Naive thymus-derived CD4-positive, alpha-beta T cell (primary cell): ENCODE data around the gene FZD2. TPM values are rescaled to one million over a fixed set of nuclear protein-coding genes. Genes with fewer than 3 reads are reported as not detected.

Experiments
- ATAC-seq: fragments of 150-1000 bp; cut with Tn5 transposase; 2 replicates; pipeline ENCODE4 v1.10.0; 2021; ENCODE audit warnings: mild to moderate bottlenecking, moderate library complexity
- CTCF ChIA-PET: fragments of 350-600 bp; sonication (Branson Sonifier 250); formaldehyde crosslinking; loops from one replicate; lab custom pipeline; 2021; ENCODE audit warnings: antibody characterized with exemption; lab: Charles Lee
- POLR2A ChIA-PET: fragments of 350-600 bp; sonication (Branson Sonifier 250); formaldehyde crosslinking; loops from one replicate; lab custom pipeline; 2021; ENCODE audit warnings: antibody characterized with exemption, inconsistent platforms; lab: Charles Lee
- DNase-seq, 9 donors: peaks; one replicate each; pipeline versions ENCODE4 v3.0.0 to v3.0.0-alpha.2; 2020 to 2022; ENCODE audit warnings: mixed read lengths in 1 of 9
- H3K27ac ChIP-seq: one replicate; pipeline ENCODE4 v1.7.0; 2013; ENCODE audit warnings: mild to moderate bottlenecking, low read depth, low read length, moderate library complexity
- H3K27me3 ChIP-seq, 2 donors: one replicate each; pipeline ENCODE4 v1.7.0; 2013; ENCODE audit warnings: low read length in 2 of 2, mild to moderate bottlenecking in 2 of 2, moderate library complexity in 2 of 2; ENCODE audit not compliant: control insufficient read depth in 2 of 2, insufficient read depth in 2 of 2
- H3K36me3 ChIP-seq, 3 experiments: 1 replicate in 2 of 3; 2 replicates in 1 of 3; pipeline ENCODE4 v1.7.0; 2013; ENCODE audit warnings: low read length in 3 of 3, mild to moderate bottlenecking in 3 of 3, moderate library complexity in 1 of 3; ENCODE audit not compliant: insufficient read depth in 3 of 3, control insufficient read depth in 2 of 3
- H3K4me1 ChIP-seq, 2 donors: one replicate each; pipeline ENCODE4 v1.7.0; 2013; ENCODE audit warnings: low read length in 2 of 2, mild to moderate bottlenecking in 2 of 2, moderate library complexity in 1 of 2; ENCODE audit not compliant: control insufficient read depth in 2 of 2, insufficient read depth in 2 of 2
- H3K4me3 ChIP-seq: 2 replicates; pipeline ENCODE4 v1.7.0; 2013; ENCODE audit warnings: mild to moderate bottlenecking, low read length
- H3K9me3 ChIP-seq, 3 experiments: 1 replicate in 2 of 3; 2 replicates in 1 of 3; pipeline ENCODE4 v1.7.0; 2013; ENCODE audit warnings: low read length in 3 of 3; ENCODE audit not compliant: control insufficient read depth in 2 of 3
- H3K27ac Mint-ChIP-seq, 9 donors: one replicate each; pipeline ENCODE4 v1.8.0; 2020 to 2022; ENCODE audit warnings: mixed read lengths in 9 of 9, mild to moderate bottlenecking in 8 of 9, moderate library complexity in 5 of 9, inconsistent platforms in 2 of 9
- H3K27me3 Mint-ChIP-seq, 5 donors: one replicate each; pipeline ENCODE4 v1.8.0; 2021 to 2022; ENCODE audit warnings: mixed read lengths in 5 of 5, mild to moderate bottlenecking in 1 of 5
- H3K36me3 Mint-ChIP-seq, 5 donors: one replicate each; pipeline ENCODE4 v1.8.0; 2020 to 2022; ENCODE audit warnings: mixed read lengths in 5 of 5, mild to moderate bottlenecking in 3 of 5, inconsistent platforms in 1 of 5
- H3K4me1 Mint-ChIP-seq, 7 donors: one replicate each; pipeline ENCODE4 v1.8.0; 2020 to 2022; ENCODE audit warnings: mixed read lengths in 7 of 7, mild to moderate bottlenecking in 3 of 7, inconsistent platforms in 1 of 7
- H3K4me3 Mint-ChIP-seq, 10 donors: one replicate each; pipeline ENCODE4 v1.8.0; 2020 to 2022; ENCODE audit warnings: mild to moderate bottlenecking in 10 of 10, mixed read lengths in 10 of 10, moderate library complexity in 6 of 10, inconsistent platforms in 2 of 10
- H3K9me3 Mint-ChIP-seq, 11 donors: one replicate each; pipeline ENCODE4 v1.8.0; 2020 to 2022; ENCODE audit warnings: mixed read lengths in 11 of 11, mild to moderate bottlenecking in 4 of 11, inconsistent platforms in 1 of 11, moderate library complexity in 1 of 11
- intact Hi-C, 2 donors: fragments of 100-400 bp; cut with micrococcal nuclease; formaldehyde crosslinking; loops; one replicate each; pipeline ENCODE4 v1.15.1; 2023
- polyA plus RNA-seq, 2 donors: library from polyadenylated mRNA; unstranded; fragments of 300-500 nt; fragmentation: Illumina TruSeq; gene quantifications; one replicate each; pipeline ENCODE4 v1.2.3, GENCODE V29; 2021
- total RNA-seq, 6 experiments: library from RNA in 5 of 6; stranded (reverse) in 5 of 6; gene quantifications; 1 replicate in 5 of 6; 2 replicates in 1 of 6; pipeline ENCODE4 v1.2.3 and lab custom pipeline; 2021 to 2026

Gene FZD2
- total and polyA plus RNA-seq, 7 experiments from 2014 or later, result 0.13 to 1.7 (median 0.17) TPM; not detected in 3

- CTCF ChIA-PET, result no interaction called here
- intact Hi-C loops, result no loop called here
- H3K27ac Mint-ChIP-seq, result no peak overlapping the region
- Histone ChIP-seq H3K36me3 (no peaks in the 10 kb centered on the region), H3K4me3 (no peak overlapping the region), H3K27me3 (no peaks in the 10 kb centered on the region), H3K27ac (no peak overlapping the region), H3K4me1 (no peaks in the 10 kb centered on the region), H3K9me3 (no peaks in the 10 kb centered on the region)
- DNase-seq, result no peak
- H3K27me3 Mint-ChIP-seq, result peaks cover 0 to 13% (median 10%) of the 10 kb centered on the region in 5 donors
- no peak for ATAC-seq
- POLR2A ChIA-PET, result interaction anchor here (0.6 kb wide), 1 partner anchor 1735 kb away, joined by 3 read pairs; no protein-coding TSS in a partner anchor
- H3K4me1 Mint-ChIP-seq, result peaks cover 0 to 2% (median 0%) of the 10 kb centered on the region in 7 donors
- no peak overlapping the region for H3K4me3 Mint-ChIP-seq
- no peaks in the 10 kb centered on the region for H3K36me3 Mint-ChIP-seq
- no peaks in the 10 kb centered on the region for H3K9me3 Mint-ChIP-seq
These were observed 47.0 kb downstream of the FZD2 start for GRCh38 chr17:44604116-44604761.

GRCh38 chr17:44604768-44605485 is 47.6 kb downstream of the FZD2 start:
- Histone ChIP-seq H3K9me3 (no peaks in the 10 kb centered on the region), H3K4me3 (no peak overlapping the region), H3K36me3 (no peaks in the 10 kb centered on the region), H3K27me3 (no peaks in the 10 kb centered on the region), H3K27ac (no peak overlapping the region), H3K4me1 (no peaks in the 10 kb centered on the region)
- Mint-ChIP-seq H3K9me3 (no peaks in the 10 kb centered on the region), H3K27ac (no peak overlapping the region), H3K4me3 (no peak overlapping the region), H3K36me3 (no peaks in the 10 kb centered on the region), H3K27me3 (peaks cover 0 to 15% (median 10%) of the 10 kb centered on the region in 5 donors), H3K4me1 (peaks cover 0 to 2% (median 0%) of the 10 kb centered on the region in 7 donors)
- intact Hi-C loops, result no loop called here
- POLR2A ChIA-PET, result no interaction called here
- CTCF ChIA-PET, result interaction anchor here (0.6 kb wide), 1 partner anchor 36 kb away, joined by 3 read pairs; no protein-coding TSS in a partner anchor
- ATAC-seq, result no peak
- no peak for DNase-seq

- Histone ChIP-seq H3K36me3 (no peaks in the 10 kb centered on the region), H3K27ac (no peak overlapping the region), H3K9me3 (no peaks in the 10 kb centered on the region), H3K27me3 (no peaks in the 10 kb centered on the region), H3K4me1 (no peaks in the 10 kb centered on the region), H3K4me3 (no peak overlapping the region)
- ChIA-PET CTCF (no interaction called here), POLR2A (interaction anchor here (0.5 kb wide), 1 partner anchor 1959 kb away, joined by 4 read pairs; no protein-coding TSS in a partner anchor)
- Mint-ChIP-seq H3K4me3 (no peak overlapping the region), H3K4me1 (peaks cover 0 to 2% (median 0%) of the 10 kb centered on the region in 7 donors), H3K9me3 (no peaks in the 10 kb centered on the region), H3K27ac (no peak overlapping the region), H3K36me3 (no peaks in the 10 kb centered on the region), H3K27me3 (peaks cover 0 to 18% (median 11%) of the 10 kb centered on the region in 5 donors)
- DNase-seq (no peak), ATAC-seq (no peak)
- intact Hi-C loops, result no loop called here
These were observed 49.4 kb downstream of the FZD2 start for GRCh38 chr17:44606658-44607057.

- Histone ChIP-seq H3K4me3 (no peak overlapping the region), H3K27me3 (no peaks in the 10 kb centered on the region), H3K4me1 (no peaks in the 10 kb centered on the region), H3K36me3 (no peaks in the 10 kb centered on the region), H3K27ac (no peak overlapping the region), H3K9me3 (no peaks in the 10 kb centered on the region)
- no peak for DNase-seq
- POLR2A ChIA-PET, result no interaction called here
- Mint-ChIP-seq H3K27ac (no peak overlapping the region), H3K36me3 (no peaks in the 10 kb centered on the region), H3K9me3 (no peaks in the 10 kb centered on the region), H3K4me3 (no peak overlapping the region), H3K27me3 (peaks cover 0 to 22% (median 8%) of the 10 kb centered on the region in 5 donors), H3K4me1 (peaks cover 0 to 2% (median 0%) of the 10 kb centered on the region in 7 donors)
- no peak for ATAC-seq
- intact Hi-C loops, result no loop called here
- CTCF ChIA-PET, result no interaction called here
These were observed 50.8 kb downstream of the FZD2 start for GRCh38 chr17:44607836-44608690.

- peaks cover 0 to 2% (median 0%) of the 10 kb centered on the region in 7 donors for H3K4me1 Mint-ChIP-seq
- H3K27me3 Mint-ChIP-seq, result peaks cover under 1 to 25% (median 9%) of the 10 kb centered on the region in 5 donors
- DNase-seq (no peak), ATAC-seq (no peak)
- no peaks in the 10 kb centered on the region for H3K9me3 Mint-ChIP-seq
- no peaks in the 10 kb centered on the region for H3K9me3 ChIP-seq
- H3K4me3 Mint-ChIP-seq, result no peak overlapping the region
- intact Hi-C loops, result no loop called here
- H3K27ac ChIP-seq, result no peak overlapping the region
- no peaks in the 10 kb centered on the region for H3K4me1 ChIP-seq
- H3K27ac Mint-ChIP-seq, result no peak overlapping the region
- no peaks in the 10 kb centered on the region for H3K27me3 ChIP-seq
- ChIA-PET POLR2A (no interaction called here), CTCF (interaction anchor here (0.6 kb wide), 1 partner anchor 306 kb away, joined by 4 read pairs; no protein-coding TSS in a partner anchor)
- no peaks in the 10 kb centered on the region for H3K36me3 ChIP-seq
- H3K36me3 Mint-ChIP-seq, result no peaks in the 10 kb centered on the region
- H3K4me3 ChIP-seq, result no peak overlapping the region
These were observed 51.6 kb downstream of the FZD2 start for GRCh38 chr17:44608727-44609435.

GRCh38 chr17:44610331-44610730 is 53.0 kb downstream of the FZD2 start:
- POLR2A ChIA-PET, result no interaction called here

More at GRCh38 chr17:44610331-44610730, 53.0 kb downstream of the FZD2 start:
- H3K4me1 ChIP-seq, result no peaks in the 10 kb centered on the region
- Mint-ChIP-seq H3K9me3 (no peaks in the 10 kb centered on the region), H3K36me3 (no peaks in the 10 kb centered on the region), H3K4me3 (no peak overlapping the region), H3K27ac (no peak overlapping the region), H3K27me3 (peaks cover 6 to 32% (median 13%) of the 10 kb centered on the region in 5 donors), H3K4me1 (peaks cover 0 to 5% (median 0%) of the 10 kb centered on the region in 7 donors)
- no peaks in the 10 kb centered on the region for H3K9me3 ChIP-seq
- DNase-seq, result no peak
- no peak overlapping the region for H3K4me3 ChIP-seq
- H3K36me3 ChIP-seq, result no peaks in the 10 kb centered on the region
- H3K27ac ChIP-seq, result no peak overlapping the region
- CTCF ChIA-PET, result no interaction called here
- no peaks in the 10 kb centered on the region for H3K27me3 ChIP-seq
- ATAC-seq, result no peak
- intact Hi-C loops, result no loop called here
